Gastroesophageal sphincter (tissue), 4 donors: ENCODE measurements around the gene KRR1. TPM values are rescaled to one million over a fixed set of nuclear protein-coding genes. Genes with fewer than 3 reads are reported as not detected.
"Not testable (repeated sequence)": the region's sequence is repeated elsewhere in the genome, so short reads cannot be mapped to it uniquely, and the experiment has no call there.

ENCODE experiments used
- ATAC-seq: fragments of 150-250 bp; one replicate; pipeline ENCODE4 v1.9.1; 2016; ENCODE audit warnings: mild to moderate bottlenecking, moderate library complexity
- H3K27ac ChIP-seq, 4 donors: fragments of 200-600 bp; sonication (generic) in 3 of 4; 1 replicate in 3 of 4; 2 replicates in 1 of 4; pipeline ENCODE4 v1.5.1; 2016 to 2019
- H3K27me3 ChIP-seq: fragments of 200-600 bp; sonication (generic); one replicate; pipeline ENCODE4 v1.5.1; 2019
- H3K36me3 ChIP-seq, 2 donors: fragments of 200-600 bp; sonication (generic); one replicate each; pipeline ENCODE4 v1.5.1; 2019; ENCODE audit warnings: control low read depth in 1 of 2
- H3K4me1 ChIP-seq, 3 donors: fragments of 200-600 bp; sonication (generic); 1 replicate in 2 of 3; 2 replicates in 1 of 3; pipeline ENCODE4 v1.5.1; 2016 to 2019; ENCODE audit warnings: control low read depth in 2 of 3
- H3K4me3 ChIP-seq, 2 donors: fragments of 200-600 bp; sonication (generic); one replicate each; pipeline ENCODE4 v1.5.1; 2019; ENCODE audit warnings: mild to moderate bottlenecking in 1 of 2, moderate library complexity in 1 of 2
- H3K9me3 ChIP-seq, 3 donors: fragments of 200-600 bp; sonication (generic); one replicate each; pipeline ENCODE4 v1.5.1; 2017 to 2019; ENCODE audit warnings: control low read depth in 2 of 3
- EP300 ChIP-seq: sonication (generic); formaldehyde crosslinking; IDR thresholded peaks from one replicate; pipeline ENCODE4 v1.6.1; 2017; ENCODE audit warnings: antibody characterized with exemption, mild to moderate bottlenecking
- POLR2A ChIP-seq, 2 donors: fragments of 450-650 bp; IDR thresholded peaks; one replicate each; pipeline ENCODE4 v1.6.1; 2017; ENCODE audit warnings: antibody characterized with exemption in 2 of 2, mild to moderate bottlenecking in 2 of 2, moderate library complexity in 1 of 2
- POLR2AphosphoS5 ChIP-seq: sonication (generic); formaldehyde crosslinking; IDR thresholded peaks from one replicate; pipeline ENCODE4 v1.6.1; 2017; ENCODE audit warnings: antibody characterized with exemption
- WGBS, 2 donors: methylation state at CpG; one replicate each; pipeline ENCODE4 v1.1.5; 2018; ENCODE audit warnings: low coverage in 1 of 2; 5-methylcytosine and 5-hydroxymethylcytosine counted together
- total RNA-seq, 4 donors: library from RNA; depleted of rRNA; stranded (reverse); fragments of >200 nt; gene quantifications; one replicate each; pipeline ENCODE4 v1.1.0, GENCODE V29; 2016
- TF ChIP-seq, protein P1 (sequence below), 4 experiments: fragments of 200-600 bp in 2 of 4; fragments of 450-650 bp in 2 of 4; sonication (generic) in 1 of 4; IDR thresholded peaks; one replicate each; pipeline ENCODE4 v1.5.1; 2017 to 2019; ENCODE audit warnings: antibody characterized with exemption in 4 of 4, mild to moderate bottlenecking in 2 of 4, moderate library complexity in 2 of 4

KRR1 gene
- total RNA-seq, 4 donors from 2014 or later: 33.0 to 46.2 (median 36.6) TPM

DNA sequence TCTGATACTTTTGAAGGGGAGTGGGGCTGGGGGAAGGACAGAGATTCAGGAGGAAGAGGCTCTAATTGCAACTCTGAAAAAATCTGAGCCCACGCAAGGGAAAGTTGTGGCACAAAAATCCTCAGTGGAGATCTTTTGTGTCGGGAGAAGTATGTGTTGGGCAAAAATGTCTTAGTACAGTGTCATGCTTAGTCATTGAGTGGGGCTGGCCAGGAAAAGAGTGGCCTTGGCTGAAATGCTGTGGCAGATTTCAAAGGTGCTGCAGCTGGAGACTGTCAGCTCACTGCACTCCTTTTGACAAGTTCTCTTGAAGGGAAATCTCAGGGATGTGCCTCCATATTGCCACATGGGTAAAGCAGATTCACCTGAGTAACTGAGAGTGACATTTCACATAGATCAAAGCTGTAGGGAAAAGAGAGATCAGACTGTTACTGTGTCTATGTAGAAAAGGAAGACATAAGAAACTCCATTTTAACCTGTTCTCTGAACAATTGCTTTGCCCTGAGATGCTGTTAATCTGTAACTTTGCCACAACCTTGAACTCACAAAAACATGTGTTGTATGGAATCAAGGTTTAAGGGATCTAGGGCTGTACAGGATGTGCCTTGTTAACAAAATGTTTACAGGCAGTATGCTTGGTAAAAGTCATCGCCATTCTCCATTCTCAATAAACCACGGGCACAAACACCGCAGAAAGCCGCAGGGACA, 66.8 kb downstream of the KRR1 start:
- Histone ChIP-seq H3K4me1 (no peaks in the 10 kb centered on the region), H3K27ac (no peak overlapping the region), H3K27me3 (peaks cover 6% of the 10 kb centered on the region), H3K36me3 (no peaks in the 10 kb centered on the region), H3K9me3 (peaks cover 0 to 7% (median 0%) of the 10 kb centered on the region in 3 donors), H3K4me3 (no peak overlapping the region)
- no peak for TF ChIP-seq EP300
- WGBS, 2 donors: 84 to 88% methylated on average over 6 of the region's 6 CpGs
- ATAC-seq: no peak

DNA sequence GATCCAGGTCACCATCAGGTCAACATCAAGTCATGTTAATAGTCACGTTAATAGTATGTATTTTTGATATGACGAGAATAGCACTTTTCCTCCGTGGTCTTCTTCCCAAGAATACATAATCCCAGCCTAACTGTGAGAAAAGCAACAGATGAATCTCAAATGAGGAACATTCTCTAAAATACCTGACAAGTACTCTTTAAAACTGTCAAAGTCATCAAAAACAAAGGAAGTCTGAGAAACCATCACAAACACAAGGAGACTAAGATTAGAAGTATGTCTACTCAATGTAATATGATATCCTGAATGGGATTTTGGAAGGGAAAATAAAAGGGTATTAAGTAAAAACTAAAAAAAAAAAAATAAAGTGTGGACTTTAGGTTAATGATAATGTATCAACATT, 67.7 kb downstream of the KRR1 start:
- TF ChIP-seq POLR2AphosphoS5: no peak
- no peak for TF ChIP-seq POLR2A (IDR thresholded peaks at IDR 0.05)
- TF ChIP-seq EP300: no peak
- TF ChIP-seq, protein P1, sequence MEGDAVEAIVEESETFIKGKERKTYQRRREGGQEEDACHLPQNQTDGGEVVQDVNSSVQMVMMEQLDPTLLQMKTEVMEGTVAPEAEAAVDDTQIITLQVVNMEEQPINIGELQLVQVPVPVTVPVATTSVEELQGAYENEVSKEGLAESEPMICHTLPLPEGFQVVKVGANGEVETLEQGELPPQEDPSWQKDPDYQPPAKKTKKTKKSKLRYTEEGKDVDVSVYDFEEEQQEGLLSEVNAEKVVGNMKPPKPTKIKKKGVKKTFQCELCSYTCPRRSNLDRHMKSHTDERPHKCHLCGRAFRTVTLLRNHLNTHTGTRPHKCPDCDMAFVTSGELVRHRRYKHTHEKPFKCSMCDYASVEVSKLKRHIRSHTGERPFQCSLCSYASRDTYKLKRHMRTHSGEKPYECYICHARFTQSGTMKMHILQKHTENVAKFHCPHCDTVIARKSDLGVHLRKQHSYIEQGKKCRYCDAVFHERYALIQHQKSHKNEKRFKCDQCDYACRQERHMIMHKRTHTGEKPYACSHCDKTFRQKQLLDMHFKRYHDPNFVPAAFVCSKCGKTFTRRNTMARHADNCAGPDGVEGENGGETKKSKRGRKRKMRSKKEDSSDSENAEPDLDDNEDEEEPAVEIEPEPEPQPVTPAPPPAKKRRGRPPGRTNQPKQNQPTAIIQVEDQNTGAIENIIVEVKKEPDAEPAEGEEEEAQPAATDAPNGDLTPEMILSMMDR (IDR thresholded peaks at IDR 0.05): no peak
- Histone ChIP-seq H3K4me3 (no peak overlapping the region), H3K36me3 (no peaks in the 10 kb centered on the region), H3K4me1 (no peaks in the 10 kb centered on the region), H3K27ac (no peak overlapping the region), H3K9me3 (peaks cover 0 to 7% (median 0%) of the 10 kb centered on the region in 3 donors), H3K27me3 (peaks cover 6% of the 10 kb centered on the region)
- 51 to 53% methylated on average over 2 to 3 of the region's 3 CpGs for WGBS, 2 donors
- no peak for ATAC-seq

- not testable (repeated sequence) for ATAC-seq, H3K36me3 ChIP-seq, H3K4me3 ChIP-seq, H3K4me1 ChIP-seq, H3K27me3 ChIP-seq, H3K27ac ChIP-seq
- peaks cover 0 to 12% (median 0%) of the 10 kb centered on the region in 3 donors for H3K9me3 ChIP-seq
- WGBS, 2 donors: 51 to 54% methylated on average over 2 to 3 of the region's 3 CpGs
Measured at GRCh38 chr12:75442454-75442853, 69.0 kb downstream of the KRR1 start.

GRCh38 chr12:75441687-75442449, 69.5 kb downstream of the KRR1 start:
- not testable (repeated sequence) for H3K4me3 ChIP-seq, H3K27me3 ChIP-seq, H3K4me1 ChIP-seq, H3K36me3 ChIP-seq, ATAC-seq, H3K27ac ChIP-seq
- peaks cover 0 to 18% (median 0%) of the 10 kb centered on the region in 3 donors for H3K9me3 ChIP-seq
- 77 to 80% methylated on average over 1 to 3 of the region's 4 CpGs for WGBS, 2 donors

Other genes starting within 250 kb of the KRR1 start
- 10 to 100 TPM in 3 of 4 donors, 1 to 10 TPM in 1; 8.3 to 29.4 (median 11.9) TPM for gene CAPS2, start 181.3 kb downstream of the KRR1 start, total RNA-seq
- not detected for gene GLIPR1L1, start 176.9 kb downstream of the KRR1 start, total RNA-seq
- 1 to 10 TPM in 2 of 4 donors, under 1 TPM in 2; 0.13 to 2.3 (median 1.2) TPM for gene GLIPR1L2, start 120.5 kb downstream of the KRR1 start, total RNA-seq
- gene GLIPR1, start 30.9 kb downstream of the KRR1 start, total RNA-seq: 10 to 100 TPM; 20.3 to 32.6 (median 29.1) TPM